Jurkat, Clone E6-1 (cell line): ENCODE data around the gene NELFB.

Source experiments
- DNase-seq: peaks from one replicate; pipeline ENCODE4 v3.0.0-alpha.2; 2011; ENCODE audit warnings: low read depth, low spot score
- H3K4me3 ChIP-seq: 2 replicates; pipeline ENCODE4 v1.5.1; 2011; ENCODE audit warnings: mild to moderate bottlenecking, low read length, control low read depth, moderate library complexity

The NELFB gene

GRCh38 chr9:137276473-137277328 lies 21.6 kb downstream of the NELFB start:
- H3K4me3 ChIP-seq = no peak overlapping the region
- no peak for DNase-seq

GRCh38 chr9:137277329-137278041 lies 22.4 kb downstream of the NELFB start, which contains the start of gene TOR4A:
TOR4A (plus strand) TSS chr9:137277726; CDS start chr9:137278690, 964 bp downstream.
- DNase-seq = no peak
- H3K4me3 ChIP-seq = no peak within 1 kb of the TSS

GRCh38 chr9:137278061-137278701 lies 23.1 kb downstream of the NELFB start:
- DNase-seq = no peak
- H3K4me3 ChIP-seq = no peak overlapping the region

- no peak for DNase-seq
- no peak overlapping the region for H3K4me3 ChIP-seq
Observed at GRCh38 chr9:137278721-137279711, 23.9 kb downstream of the NELFB start.

- no peak overlapping the region for H3K4me3 ChIP-seq
- no peak for DNase-seq
Observed at GRCh38 chr9:137279741-137280473, 24.8 kb downstream of the NELFB start.

GRCh38 chr9:137280474-137281344 lies 25.6 kb downstream of the NELFB start:
- no peak for DNase-seq
- no peak overlapping the region for H3K4me3 ChIP-seq

- no peak overlapping the region for H3K4me3 ChIP-seq
- no peak for DNase-seq
Observed at GRCh38 chr9:137281345-137282116, 26.4 kb downstream of the NELFB start.

GRCh38 chr9:137286975-137287383 lies 31.9 kb downstream of the NELFB start:
- H3K4me3 ChIP-seq = no peak overlapping the region
- DNase-seq = no peak

GRCh38 chr9:137293094-137293481 lies 38.0 kb downstream of the NELFB start:
- H3K4me3 ChIP-seq = no peak overlapping the region
- DNase-seq = no peak

- no peak overlapping the region for H3K4me3 ChIP-seq
- no peak for DNase-seq
Observed at GRCh38 chr9:137293482-137294090, 38.5 kb downstream of the NELFB start.

GRCh38 chr9:137294091-137294680 lies 39.1 kb downstream of the NELFB start:
- DNase-seq = peak; percentile 36
- no peak overlapping the region for H3K4me3 ChIP-seq

- no peak for DNase-seq
- H3K4me3 ChIP-seq = no peak overlapping the region
Observed at GRCh38 chr9:137294681-137295237, 39.6 kb downstream of the NELFB start.

GRCh38 chr9:137295238-137295811 lies 40.2 kb downstream of the NELFB start:
- DNase-seq = no peak
- H3K4me3 ChIP-seq = no peak overlapping the region

- no peak overlapping the region for H3K4me3 ChIP-seq
- no peak for DNase-seq
Observed at GRCh38 chr9:137295849-137296669, 40.9 kb downstream of the NELFB start.
